Neural progenitor cell (in vitro differentiated cells): ENCODE data around the gene FBL.

ENCODE experiments used
- CTCF ChIP-seq: fragments of 200-600 bp; sonication (generic); IDR thresholded peaks from 2 replicates; pipeline ENCODE4 v1.5.1; 2017; ENCODE audit warnings: antibody characterized with exemption, mild to moderate bottlenecking
- EZH2phosphoT487 ChIP-seq: fragments of 200-600 bp; sonication (generic); IDR thresholded peaks from 2 replicates; pipeline ENCODE4 v1.6.1; 2017; ENCODE audit warnings: antibody characterized with exemption

- TF ChIP-seq EZH2phosphoT487 = no peak
- TF ChIP-seq CTCF = no peak
Observed at GRCh38 chr19:39809368-39809767, 36.8 kb downstream of the FBL start.
